ENCODE measurements around the gene NPAS3.

GRCh38 chr14:32996343-32996742 is 57.7 kb downstream of the NPAS3 start:
- TF ChIP-seq POLR2A (IDR thresholded peaks at IDR 0.05; ENCODE audit: low read length), result no peak
- TF ChIP-seq GATA1 (IDR thresholded peaks at IDR 0.05; ENCODE audit: low read depth, low read length), result no peak

Data from erythroblast (primary cell).